Mammary epithelial cell (primary cell): ENCODE results near the gene C11orf86.
"Not testable (repeated sequence)": the region's sequence is repeated elsewhere in the genome, so short reads cannot be mapped to it uniquely, and the experiment has no call there.

Source experiments
- CTCF ChIP-seq, 2 donors: IDR thresholded peaks in 1 of 2; conservative IDR thresholded peaks in 1 of 2; 2 replicates each; pipeline ENCODE4 v1.5.1; 2011 to 2012; ENCODE audit warnings: inconsistent platforms in 2 of 2, low read length in 2 of 2, mild to moderate bottlenecking in 2 of 2, control low read depth in 1 of 2, low read depth in 1 of 2; ENCODE audit not compliant: insufficient read depth in 1 of 2; ENCODE audit errors: extremely low read depth in 1 of 2
- EZH2 ChIP-seq: IDR thresholded peaks from 2 replicates; pipeline ENCODE4 v1.6.1; 2012; ENCODE audit warnings: low read length, inconsistent platforms, borderline replicate concordance

- not testable (repeated sequence) for TF ChIP-seq CTCF (conservative IDR thresholded peaks at IDR 0.05 in 1 of 2, IDR thresholded peaks at IDR 0.05 in 1 of 2; ENCODE audit: extremely low read depth in 1 of 2, insufficient read depth in 1 of 2, low read depth in 1 of 2, low read length in 2 of 2); EZH2
Observed at GRCh38 chr11:66989360-66989759, 14.3 kb downstream of the C11orf86 start.
